GM18526 (cell line): ENCODE results near the gene NOL9.

Source experiments
- POLR2A ChIP-seq: IDR thresholded peaks from 3 replicates; pipeline ENCODE4 v1.6.1; 2011; ENCODE audit not compliant: insufficient read length; ENCODE audit errors: extremely low read depth

The NOL9 gene

DNA sequence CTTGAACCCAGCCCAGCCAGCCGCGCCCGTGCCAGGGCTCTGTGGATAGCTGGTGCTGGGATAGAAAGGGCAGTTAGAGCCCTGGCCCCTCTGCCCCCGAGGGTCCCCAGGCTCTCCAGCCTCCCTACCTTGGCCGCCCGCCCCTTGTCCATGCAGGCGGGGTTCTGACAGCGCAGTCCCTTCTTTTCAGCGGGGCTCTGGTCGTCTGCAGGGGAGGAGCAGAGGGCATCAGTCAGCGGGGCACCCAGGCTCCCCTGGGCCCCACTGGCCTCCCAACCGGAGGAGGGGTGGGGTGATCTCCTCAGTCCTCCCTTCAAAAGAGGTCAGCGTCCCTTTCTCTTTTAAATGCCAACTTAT lies 58.0 kb downstream of the NOL9 start:
- no peak for TF ChIP-seq POLR2A

DNA sequence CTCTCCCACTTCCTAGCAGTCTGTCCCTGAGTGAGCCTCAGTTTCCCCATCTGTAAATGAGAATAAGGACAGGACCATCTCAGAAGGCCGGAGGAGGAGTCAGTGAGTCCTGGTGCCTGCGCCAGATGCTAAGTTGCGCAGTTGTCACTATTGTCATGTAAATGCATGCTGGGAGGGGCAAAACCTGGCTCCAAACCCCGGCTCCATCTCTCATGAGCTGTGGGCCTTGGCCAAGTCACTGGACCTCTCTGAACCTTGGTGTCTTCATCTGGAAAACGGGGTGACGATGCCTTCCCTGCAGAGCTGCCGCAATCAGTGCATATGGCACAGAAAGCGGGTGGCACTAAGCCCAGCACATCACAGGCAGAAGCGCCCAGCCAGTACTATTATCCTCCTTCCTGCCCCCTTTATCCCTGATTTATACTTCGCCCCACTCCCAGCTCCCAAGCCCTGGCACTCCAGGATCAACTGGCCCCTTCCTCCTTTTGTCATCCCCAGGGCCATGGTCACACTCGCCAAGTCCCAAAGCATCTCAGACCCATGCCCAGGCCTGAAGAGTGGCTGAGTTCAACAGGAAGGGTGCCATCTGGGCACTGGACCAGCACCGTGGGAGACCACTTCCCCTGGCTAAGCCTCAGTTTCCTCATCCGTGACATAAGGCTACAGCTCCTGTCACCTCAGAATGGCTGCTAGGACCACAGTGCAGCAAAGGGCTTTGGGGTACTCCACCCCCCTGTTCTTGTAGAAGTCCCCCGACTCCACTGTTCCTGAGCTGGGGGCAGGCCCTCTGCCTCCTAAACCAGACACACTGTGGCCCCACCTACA lies 58.6 kb downstream of the NOL9 start:
- no peak for TF ChIP-seq POLR2A

DNA sequence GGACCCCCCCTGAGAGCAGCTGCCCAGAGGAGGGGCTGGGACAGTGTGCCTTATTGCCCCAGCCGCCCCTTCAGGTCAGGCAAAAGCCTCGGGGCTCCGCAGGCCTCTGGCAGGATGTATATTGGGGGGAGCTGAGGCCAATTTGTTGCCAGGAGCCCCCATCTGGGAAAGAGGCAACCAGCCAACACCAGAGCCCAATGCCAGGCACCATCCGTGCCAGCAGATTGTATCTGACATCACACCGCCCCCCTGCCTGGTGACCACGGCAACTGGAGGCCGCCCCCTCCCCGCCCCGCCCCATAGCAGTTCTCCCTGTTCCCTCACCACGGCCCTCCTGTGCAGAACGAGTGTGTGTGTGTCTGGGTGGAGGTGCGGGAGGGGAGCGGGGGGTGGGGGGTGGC lies 59.3 kb downstream of the NOL9 start:
- TF ChIP-seq POLR2A: no peak

DNA sequence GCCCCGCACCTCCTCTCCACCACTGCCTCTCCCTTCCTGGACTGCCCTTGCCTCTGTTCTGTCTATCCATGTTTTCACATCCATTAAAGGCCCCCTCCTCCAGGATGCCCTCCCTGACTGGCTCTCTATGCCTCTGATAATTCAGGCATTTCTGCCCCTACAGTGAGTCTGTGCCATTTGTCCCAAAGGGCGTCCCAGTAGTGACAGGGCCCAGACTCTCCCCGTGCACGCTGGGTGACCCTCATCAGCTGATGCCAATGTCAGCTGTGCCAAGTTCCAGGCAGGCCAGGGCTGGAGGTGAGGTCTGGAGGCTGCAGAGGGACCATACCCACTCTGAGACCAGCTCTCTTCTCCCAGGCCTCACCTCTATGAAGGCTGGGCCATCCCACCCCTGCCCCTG lies 59.7 kb downstream of the NOL9 start:
- TF ChIP-seq POLR2A: no peak

DNA sequence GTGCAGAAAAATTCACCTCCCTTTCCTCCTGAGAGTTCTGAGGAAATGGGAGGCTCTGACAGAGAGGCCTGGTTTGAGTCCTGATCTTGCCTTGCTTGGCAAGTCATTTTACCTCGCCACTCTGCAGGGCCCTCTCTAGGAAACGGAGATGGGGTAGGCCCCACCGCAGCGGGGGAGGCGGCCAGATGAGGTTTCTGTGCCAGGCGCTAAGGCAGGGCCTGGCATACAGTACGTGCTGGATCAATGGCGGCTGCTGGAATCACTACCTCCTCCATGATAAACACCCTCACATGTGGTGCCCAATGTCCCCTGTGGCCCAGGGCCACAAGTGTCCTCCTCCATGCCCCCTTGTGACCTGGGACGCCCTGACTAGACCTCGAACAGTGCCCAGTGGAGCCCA lies 62.3 kb downstream of the NOL9 start:
- no peak for TF ChIP-seq POLR2A

DNA sequence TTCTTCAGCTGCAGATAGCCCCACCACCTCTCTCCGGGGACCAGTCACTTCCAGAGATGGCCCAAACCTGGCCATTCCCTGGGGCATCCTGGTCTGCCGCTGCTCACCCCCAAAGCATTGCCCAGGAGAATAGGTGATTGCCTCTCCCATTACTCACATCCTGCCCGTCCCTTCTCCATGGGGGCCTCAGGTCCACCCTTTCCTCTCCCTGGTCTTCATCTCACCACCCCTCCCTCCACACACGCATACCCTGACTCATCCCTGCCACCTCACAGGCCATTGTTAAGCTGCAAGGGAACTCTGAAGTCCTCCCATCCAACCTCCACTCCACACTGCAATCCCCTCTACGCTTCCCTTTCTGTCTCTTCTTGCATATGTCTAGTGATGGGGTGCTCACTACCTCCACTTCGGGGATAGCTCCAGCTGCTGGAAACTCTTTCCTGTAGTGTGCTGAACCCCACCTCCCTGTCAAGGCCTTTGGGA lies 62.8 kb downstream of the NOL9 start, which contains the start of gene PLEKHG5:
Gene PLEKHG5, minus strand, starts transcription at position 188 of the 483 bp plus-strand sequence. CDS start 14,096 bp downstream, outside the sequence.
- no peak for TF ChIP-seq POLR2A

DNA sequence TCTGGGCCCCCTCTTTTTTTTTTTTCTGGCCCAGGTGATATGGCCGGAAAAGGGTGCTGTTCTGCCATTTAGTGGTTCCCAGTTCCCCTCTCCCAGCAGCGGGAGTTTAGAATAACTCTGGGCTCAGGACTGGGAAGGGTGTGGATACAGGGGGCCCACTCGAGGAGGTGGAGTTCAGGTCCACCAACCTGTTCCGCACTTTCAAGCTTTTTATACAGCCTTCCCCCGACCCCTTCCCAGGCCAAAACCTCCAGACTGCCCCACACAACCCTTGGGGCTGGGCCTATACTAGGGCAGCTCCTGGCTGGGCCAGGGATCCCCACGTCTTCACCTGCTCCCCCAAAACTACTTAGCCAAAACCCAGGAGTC lies 63.2 kb downstream of the NOL9 start:
- TF ChIP-seq POLR2A: no peak

DNA sequence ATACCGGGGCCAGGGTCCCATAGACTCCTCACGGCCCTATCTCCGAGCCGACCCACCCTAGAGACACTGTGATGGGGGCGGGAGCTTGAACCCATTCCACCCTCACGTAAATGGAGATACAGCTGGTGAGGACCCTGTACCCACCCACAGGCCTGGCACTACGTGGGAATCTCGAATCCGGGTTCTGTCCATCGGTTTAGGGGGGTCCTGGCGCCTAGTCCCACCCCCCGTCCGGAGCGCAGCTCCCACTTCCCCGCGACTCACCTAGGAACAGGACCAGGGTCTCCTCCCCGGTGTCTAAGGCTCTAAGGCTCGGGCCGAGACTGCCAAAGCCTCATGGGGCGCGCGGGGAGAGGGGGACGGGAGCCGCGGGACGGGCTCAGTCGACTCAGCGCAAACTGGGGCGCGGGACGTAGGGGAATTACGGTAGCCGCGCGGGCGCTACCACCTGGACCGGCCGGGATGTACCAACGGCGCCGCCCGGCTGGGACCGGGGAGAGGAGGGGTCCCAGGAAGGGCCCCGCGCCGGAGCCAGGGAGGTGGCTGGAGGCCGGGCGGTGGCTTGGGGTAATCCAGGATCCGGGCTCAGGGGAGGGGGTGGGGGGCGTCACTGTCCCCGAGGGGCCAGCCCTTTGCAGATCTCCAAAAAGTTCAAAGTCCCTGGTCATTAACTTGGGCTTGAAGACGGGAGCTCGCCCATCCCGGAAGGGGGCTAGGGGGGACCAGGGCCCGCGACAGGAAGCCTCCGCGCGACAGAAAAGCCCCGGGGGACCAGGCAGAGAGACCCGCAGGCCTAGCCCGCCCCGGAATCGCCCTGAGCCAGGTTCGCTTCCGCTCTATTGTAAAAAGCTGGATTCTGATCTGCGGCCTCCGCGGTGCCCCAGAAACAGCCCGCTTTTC lies 63.9 kb downstream of the NOL9 start:
- TF ChIP-seq POLR2A: peak; percentile 59

DNA sequence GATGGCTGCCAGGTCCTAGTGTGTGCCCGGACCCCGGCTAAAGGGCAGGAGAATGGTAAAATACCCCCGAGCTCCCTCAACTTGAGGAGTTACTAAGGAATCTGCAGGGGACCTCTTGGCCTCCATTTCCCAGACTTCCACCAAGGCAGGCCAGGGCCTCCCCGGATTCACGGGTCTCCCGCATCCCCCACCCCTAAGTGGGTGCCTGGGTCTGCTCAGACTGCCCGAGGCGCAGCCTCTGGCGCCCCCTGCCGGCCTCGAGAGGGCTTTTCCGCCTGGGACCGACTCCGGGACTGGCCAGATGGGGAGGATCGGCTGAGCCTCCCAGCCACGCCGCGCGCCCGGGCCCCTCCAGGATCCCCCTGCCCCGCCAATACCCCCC lies 64.5 kb downstream of the NOL9 start:
- no peak for TF ChIP-seq POLR2A

DNA sequence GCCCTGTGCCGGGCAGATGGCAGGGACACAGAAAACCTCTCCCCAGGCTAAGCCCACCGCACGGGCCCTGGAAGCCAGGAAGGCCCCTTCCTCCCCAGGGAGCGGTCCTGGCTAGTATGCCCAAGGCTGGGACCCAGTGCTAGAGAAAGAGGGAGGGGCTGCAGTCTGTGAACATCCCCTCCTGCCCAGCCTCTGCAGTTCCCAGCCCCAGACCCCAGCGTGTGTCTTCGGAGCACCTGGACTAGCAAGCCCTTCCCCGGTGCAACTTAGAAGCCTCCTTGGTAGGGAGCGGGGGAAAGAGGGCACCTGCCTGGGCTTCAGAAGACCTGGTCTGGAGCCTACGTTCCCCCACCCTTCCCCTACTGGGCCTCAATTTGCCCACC lies 64.9 kb downstream of the NOL9 start:
- TF ChIP-seq POLR2A: no peak

DNA sequence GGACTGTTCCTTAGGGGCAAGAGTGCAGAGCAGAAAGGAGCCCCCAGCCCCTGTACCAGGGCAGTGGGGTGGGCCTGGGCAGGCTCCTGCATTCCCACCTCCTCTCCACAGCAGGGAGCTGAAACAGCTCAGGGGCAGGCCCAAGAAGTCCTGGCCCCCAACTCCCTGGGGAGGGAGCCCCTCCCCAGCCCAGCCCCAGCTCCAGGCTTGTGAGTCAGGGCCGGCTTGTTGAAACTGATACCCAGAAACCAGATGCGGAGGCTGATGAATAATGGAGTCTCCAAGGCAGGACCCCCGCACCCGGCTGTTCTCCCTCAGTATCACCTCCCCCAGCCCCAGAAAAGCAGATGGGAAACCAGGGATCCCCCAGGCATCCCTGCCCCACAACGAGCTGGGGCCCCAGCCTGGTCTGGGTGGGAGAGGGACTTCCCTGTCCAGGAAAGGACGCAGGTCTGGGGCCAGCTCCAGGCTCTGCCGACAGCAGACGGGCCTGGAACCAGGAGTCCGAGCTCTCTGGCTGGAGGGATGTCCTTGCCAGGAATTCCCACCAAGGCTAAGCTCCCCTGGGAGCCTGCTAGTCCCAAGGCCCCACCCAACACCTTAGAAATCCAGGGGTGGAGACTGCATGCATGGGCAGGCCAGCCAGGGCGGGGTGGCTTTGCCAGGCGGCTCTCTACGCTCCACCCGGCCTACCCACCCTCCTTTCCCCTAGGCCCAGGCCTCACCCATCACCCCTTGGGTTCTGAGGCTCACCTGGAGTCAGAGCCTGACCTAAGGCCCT lies 65.5 kb downstream of the NOL9 start:
- TF ChIP-seq POLR2A: no peak

DNA sequence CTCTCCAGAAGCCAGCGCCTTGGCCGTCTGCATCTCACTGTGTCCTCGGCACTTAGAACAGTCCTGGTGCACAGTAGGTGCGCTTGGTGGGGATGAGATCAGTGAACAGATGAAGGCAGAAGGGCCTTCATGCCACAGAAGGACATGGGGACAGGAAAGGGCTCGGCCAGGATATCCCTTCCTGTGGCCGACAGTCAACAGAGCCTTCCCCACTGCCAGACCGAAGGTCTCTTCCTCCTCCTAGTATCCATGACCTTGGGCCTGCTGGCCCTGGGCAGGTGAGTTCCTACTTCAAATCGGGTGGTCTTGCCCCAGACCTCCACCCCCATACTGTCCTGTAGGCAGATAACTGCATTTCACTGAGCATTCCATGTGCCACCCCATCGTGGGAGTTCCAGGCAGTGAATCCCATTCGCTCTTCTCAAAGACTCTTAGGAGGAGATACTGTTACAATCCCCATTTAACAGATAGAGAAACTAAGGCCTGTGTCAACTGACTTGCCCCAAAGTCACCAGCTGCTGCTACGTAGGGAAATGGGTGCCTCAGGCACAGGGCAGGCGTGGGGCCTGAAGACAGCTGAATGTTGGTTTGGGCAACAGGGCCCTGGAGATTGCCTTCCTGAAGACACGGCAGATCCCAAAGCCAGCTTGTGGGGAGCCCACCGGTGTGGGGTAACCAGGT lies 66.4 kb downstream of the NOL9 start:
- TF ChIP-seq POLR2A: no peak

DNA sequence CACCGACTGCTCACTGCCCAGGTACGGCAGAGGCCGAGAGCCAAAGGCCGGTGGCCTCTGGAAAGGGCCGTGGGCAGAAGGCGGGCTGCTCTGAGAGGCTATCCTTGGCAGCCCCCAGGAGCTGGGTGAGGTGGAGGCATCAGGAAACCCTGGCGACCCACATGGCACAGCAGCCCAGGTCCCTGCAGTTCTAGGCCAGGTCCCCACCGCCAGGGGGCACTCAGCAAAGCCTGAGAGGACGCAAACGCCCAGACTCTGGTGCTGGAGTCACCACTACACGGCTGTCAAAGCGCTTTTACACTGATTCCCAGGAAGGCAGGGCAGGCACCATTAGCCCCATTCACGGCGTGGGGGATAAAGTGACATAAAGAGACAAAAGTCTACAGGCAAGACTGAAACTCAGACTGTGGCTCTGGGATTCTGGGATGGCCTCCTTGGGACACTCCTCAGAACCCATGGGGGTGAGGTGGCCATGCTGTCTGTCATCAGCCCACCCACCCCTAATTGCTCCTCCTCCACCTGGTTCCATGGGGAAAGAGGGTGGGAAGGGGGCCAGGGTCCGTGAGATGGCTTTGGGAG lies 67.8 kb downstream of the NOL9 start:
- no peak for TF ChIP-seq POLR2A
